Liver (tissue), 9 donors: ENCODE measurements around the gene DOK6. TPM values are rescaled to one million over a fixed set of nuclear protein-coding genes. Genes with fewer than 3 reads are reported as not detected.

Source experiments
- DNase-seq: peaks from one replicate; pipeline ENCODE4 v3.0.0-alpha.2; 2017; ENCODE audit warnings: low spot score
- H3K27ac ChIP-seq, 2 donors: one replicate each; pipeline ENCODE4 v1.7.0; 2013; ENCODE audit warnings: inconsistent platforms in 2 of 2, low read length in 2 of 2, control low read depth in 1 of 2, low read depth in 1 of 2, mild to moderate bottlenecking in 1 of 2
- H3K27me3 ChIP-seq, 4 donors: one replicate each; pipeline versions ENCODE4 v1.6.1 to v1.7.0; 2013; ENCODE audit warnings: low read length in 3 of 4, inconsistent platforms in 1 of 4, mild to moderate bottlenecking in 1 of 4, moderate library complexity in 1 of 4; ENCODE audit not compliant: control insufficient read depth in 4 of 4, insufficient read depth in 4 of 4
- H3K36me3 ChIP-seq, 4 donors: one replicate each; pipeline versions ENCODE4 v1.6.1 to v1.7.0; 2013; ENCODE audit warnings: low read length in 3 of 4, mild to moderate bottlenecking in 3 of 4, low read depth in 1 of 4, moderate library complexity in 1 of 4; ENCODE audit not compliant: control insufficient read depth in 4 of 4, insufficient read depth in 3 of 4
- H3K4me1 ChIP-seq, 4 donors: one replicate each; pipeline versions ENCODE4 v1.6.1 to v1.7.0; 2013; ENCODE audit warnings: low read length in 3 of 4, mild to moderate bottlenecking in 3 of 4, moderate library complexity in 1 of 4; ENCODE audit not compliant: control insufficient read depth in 4 of 4, insufficient read depth in 4 of 4
- H3K4me3 ChIP-seq, 3 donors: one replicate each; pipeline versions ENCODE4 v1.6.1 to v1.7.0; 2013; ENCODE audit warnings: low read length in 3 of 3, control low read depth in 1 of 3, low read depth in 1 of 3, mild to moderate bottlenecking in 1 of 3
- H3K9ac ChIP-seq, 2 donors: one replicate each; pipeline ENCODE4 v1.7.0; 2013; ENCODE audit warnings: low read length in 2 of 2, mild to moderate bottlenecking in 2 of 2, moderate library complexity in 2 of 2, control low read depth in 1 of 2, low read depth in 1 of 2
- H3K9me3 ChIP-seq, 4 donors: one replicate each; pipeline versions ENCODE4 v1.6.1 to v1.7.0; 2013; ENCODE audit warnings: low read length in 3 of 4; ENCODE audit not compliant: control insufficient read depth in 4 of 4
- ATF3 ChIP-seq: IDR thresholded peaks from 2 replicates; pipeline ENCODE4 v1.6.1; 2016; ENCODE audit warnings: antibody characterized with exemption
- CTCF ChIP-seq: fragments of 150-350 bp; IDR thresholded peaks from 2 replicates; pipeline ENCODE4 v1.5.1; 2017; ENCODE audit warnings: improper control_type of control experiment, low read depth, low read length; ENCODE audit not compliant: missing input control
- EGR1 ChIP-seq, 2 donors: IDR thresholded peaks; 2 replicates each; pipeline ENCODE4 v1.6.1; 2016 to 2018; ENCODE audit warnings: antibody characterized with exemption in 2 of 2, low read depth in 2 of 2
- FOXA1 ChIP-seq: IDR thresholded peaks from 2 replicates; pipeline ENCODE4 v1.6.1; 2016; ENCODE audit warnings: antibody characterized with exemption
- FOXA2 ChIP-seq: IDR thresholded peaks from 2 replicates; pipeline ENCODE4 v1.6.1; 2016; ENCODE audit warnings: antibody characterized with exemption
- GABPA ChIP-seq, 2 donors: IDR thresholded peaks in 1 of 2; conservative IDR thresholded peaks in 1 of 2; 2 replicates each; pipeline ENCODE4 v1.6.1; 2016; ENCODE audit warnings: antibody characterized with exemption in 2 of 2, mild to moderate bottlenecking in 1 of 2, moderate library complexity in 1 of 2
- HNF4A ChIP-seq, 2 donors: conservative IDR thresholded peaks; 2 replicates each; pipeline ENCODE4 v1.6.1; 2016; ENCODE audit warnings: antibody characterized with exemption in 2 of 2, mild to moderate bottlenecking in 2 of 2
- HNF4G ChIP-seq: IDR thresholded peaks from 2 replicates; pipeline ENCODE4 v1.6.1; 2016; ENCODE audit warnings: antibody characterized with exemption
- JUND ChIP-seq, 2 donors: IDR thresholded peaks; 2 replicates each; pipeline ENCODE4 v1.6.1; 2016; ENCODE audit warnings: antibody characterized with exemption in 2 of 2
- MAX ChIP-seq: IDR thresholded peaks from 2 replicates; pipeline ENCODE4 v1.6.1; 2016; ENCODE audit warnings: antibody characterized with exemption
- NR2F2 ChIP-seq: IDR thresholded peaks from 2 replicates; pipeline ENCODE4 v1.6.1; 2016; ENCODE audit warnings: antibody characterized with exemption
- RAD21 ChIP-seq, 2 donors: IDR thresholded peaks; 2 replicates each; pipeline ENCODE4 v1.6.1; 2016; ENCODE audit warnings: antibody characterized with exemption in 2 of 2, mild to moderate bottlenecking in 2 of 2
- REST ChIP-seq: IDR thresholded peaks from 2 replicates; pipeline ENCODE4 v1.6.1; 2016; ENCODE audit warnings: antibody characterized with exemption, mild to moderate bottlenecking
- RXRA ChIP-seq, 2 donors: IDR thresholded peaks; 2 replicates each; pipeline ENCODE4 v1.6.1; 2017 to 2018; ENCODE audit warnings: antibody characterized with exemption in 2 of 2, mild to moderate bottlenecking in 1 of 2
- SP1 ChIP-seq: IDR thresholded peaks from 2 replicates; pipeline ENCODE4 v1.6.1; 2018; ENCODE audit warnings: antibody characterized with exemption, mild to moderate bottlenecking
- TAF1 ChIP-seq: conservative IDR thresholded peaks from 2 replicates; pipeline ENCODE4 v1.6.1; 2016; ENCODE audit warnings: antibody characterized with exemption, mild to moderate bottlenecking
- YY1 ChIP-seq: IDR thresholded peaks from 2 replicates; pipeline ENCODE4 v1.6.1; 2016; ENCODE audit warnings: antibody characterized with exemption, mild to moderate bottlenecking
- ZBTB33 ChIP-seq: IDR thresholded peaks from 2 replicates; pipeline ENCODE4 v1.6.1; 2016; ENCODE audit warnings: antibody characterized with exemption
- WGBS: extraction: QIAGEN DNeasy Blood & Tissue Kit; methylation state at CpG from one replicate; pipeline ENCODE4 v1.1.7; 2013; 5-methylcytosine and 5-hydroxymethylcytosine counted together
- polyA plus RNA-seq, 2 donors: library from polyadenylated mRNA; stranded (reverse) in 1 of 2; unstranded in 1 of 2; fragments of 200-250 nt in 1 of 2; fragments of >200 nt in 1 of 2; fragmentation: Nextera tagmentation in 1 of 2; extraction: Ambion mirVana in 1 of 2; gene quantifications; one replicate each; pipeline versions ENCODE4 v1.2.1 to v1.2.3, GENCODE V29; 2013 to 2015
- total RNA-seq, 2 donors: library from RNA; depleted of rRNA; stranded (reverse); fragments of >200 nt; gene quantifications; one replicate each; pipeline ENCODE4 v1.2.3, GENCODE V29; 2014
- donor health status: healthy.
- donor health status: healthy.
- donor health status: healthy.
- donor health status: healthy.
- donor health status: healthy.

DOK6 gene
- total and polyA plus RNA-seq, 4 donors: 0.08 to 1.1 (median 0.67) TPM

GRCh38 chr18:69556228-69556627, 155.5 kb downstream of the DOK6 start:
- no peak overlapping the region for H3K4me3 ChIP-seq
- TF ChIP-seq TAF1 (no peak), RAD21 (IDR thresholded peaks at IDR 0.05) (no peak), MAX (no peak), EGR1 (IDR thresholded peaks at IDR 0.05; ENCODE audit: low read depth in 2 of 2) (no peak), NR2F2 (no peak), FOXA2 (no peak), FOXA1 (no peak), ATF3 (no peak), JUND (IDR thresholded peaks at IDR 0.05) (no peak), HNF4G (no peak), RXRA (IDR thresholded peaks at IDR 0.05) (no peak), YY1 (no peak), REST (no peak), CTCF (no peak), SP1 (no peak), GABPA (IDR thresholded peaks at IDR 0.05 in 1 of 2, conservative IDR thresholded peaks at IDR 0.05 in 1 of 2) (no peak), ZBTB33 (no peak)
- DNase-seq: no peak
- no peak overlapping the region for H3K9ac ChIP-seq
- H3K36me3 ChIP-seq: no peaks in the 10 kb centered on the region
- H3K4me1 ChIP-seq: no peaks in the 10 kb centered on the region
- H3K27me3 ChIP-seq: no peaks in the 10 kb centered on the region
- H3K9me3 ChIP-seq: no peaks in the 10 kb centered on the region
- 54% methylated on average over 3 of the region's 3 CpGs for WGBS
- H3K27ac ChIP-seq: no peak overlapping the region

GRCh38 chr18:69557282-69557681, 156.6 kb downstream of the DOK6 start:
- TF ChIP-seq HNF4A (conservative IDR thresholded peaks at IDR 0.05) (no peak), CTCF (no peak), MAX (no peak), SP1 (no peak), ZBTB33 (no peak), YY1 (no peak), NR2F2 (no peak), TAF1 (no peak), ATF3 (no peak), EGR1 (IDR thresholded peaks at IDR 0.05; ENCODE audit: low read depth in 2 of 2) (no peak), RAD21 (IDR thresholded peaks at IDR 0.05) (no peak)
- no peak for DNase-seq

More at GRCh38 chr18:69557282-69557681, 156.6 kb downstream of the DOK6 start:
- H3K4me1 ChIP-seq: no peaks in the 10 kb centered on the region
- H3K9me3 ChIP-seq: no peaks in the 10 kb centered on the region
- no peak overlapping the region for H3K27ac ChIP-seq
- no peaks in the 10 kb centered on the region for H3K36me3 ChIP-seq
- H3K4me3 ChIP-seq: no peak overlapping the region
- no peak overlapping the region for H3K9ac ChIP-seq
- no peaks in the 10 kb centered on the region for H3K27me3 ChIP-seq
- WGBS: 72% methylated on average over 4 of the region's 4 CpGs
